ENCODE measurements around the gene ANKRD22.

The ANKRD22 gene

GRCh38 chr10:88809621-88810020 is 42.0 kb downstream of the ANKRD22 start:
- no peak overlapping the region for H3K27ac ChIP-seq (ENCODE audit: low read length)
- no peaks in the 10 kb centered on the region for H3K27me3 ChIP-seq (ENCODE audit: low read depth, low read length)
- H3K36me3 ChIP-seq (ENCODE audit: control insufficient read depth in 1 of 2, insufficient read depth in 2 of 2, low read length in 2 of 2): no peaks in the 10 kb centered on the region
- H3K4me3 ChIP-seq (ENCODE audit: low read depth in 1 of 2, low read length in 2 of 2): no peak overlapping the region
- no peaks in the 10 kb centered on the region for H3K4me1 ChIP-seq (ENCODE audit: control insufficient read depth in 1 of 2, insufficient read depth in 2 of 2, low read length in 2 of 2)
- no peaks in the 10 kb centered on the region for H3K9me3 ChIP-seq (ENCODE audit: control insufficient read depth in 1 of 2, low read length in 2 of 2)

- H3K36me3 ChIP-seq (ENCODE audit: control insufficient read depth in 1 of 2, insufficient read depth in 2 of 2, low read length in 2 of 2): no peaks in the 10 kb centered on the region
- H3K4me3 ChIP-seq (ENCODE audit: low read depth in 1 of 2, low read length in 2 of 2): no peak overlapping the region
- H3K9me3 ChIP-seq (ENCODE audit: control insufficient read depth in 1 of 2, low read length in 2 of 2): no peaks in the 10 kb centered on the region
- no peaks in the 10 kb centered on the region for H3K4me1 ChIP-seq (ENCODE audit: control insufficient read depth in 1 of 2, insufficient read depth in 2 of 2, low read length in 2 of 2)
- no peak overlapping the region for H3K27ac ChIP-seq (ENCODE audit: low read length)
- no peaks in the 10 kb centered on the region for H3K27me3 ChIP-seq (ENCODE audit: low read depth, low read length)
Measured at GRCh38 chr10:88805924-88806323, 45.7 kb downstream of the ANKRD22 start.

- no peaks in the 10 kb centered on the region for H3K36me3 ChIP-seq (ENCODE audit: control insufficient read depth in 1 of 2, insufficient read depth in 2 of 2, low read length in 2 of 2)
- H3K27ac ChIP-seq (ENCODE audit: low read length): no peak overlapping the region
- no peak overlapping the region for H3K4me3 ChIP-seq (ENCODE audit: low read depth in 1 of 2, low read length in 2 of 2)
- no peaks in the 10 kb centered on the region for H3K4me1 ChIP-seq (ENCODE audit: control insufficient read depth in 1 of 2, insufficient read depth in 2 of 2, low read length in 2 of 2)
- no peaks in the 10 kb centered on the region for H3K27me3 ChIP-seq (ENCODE audit: low read depth, low read length)
- H3K9me3 ChIP-seq (ENCODE audit: control insufficient read depth in 1 of 2, low read length in 2 of 2): no peaks in the 10 kb centered on the region
Measured at GRCh38 chr10:88805361-88805760, 46.3 kb downstream of the ANKRD22 start.

- Histone ChIP-seq H3K27me3 (ENCODE audit: low read depth, low read length) (no peaks in the 10 kb centered on the region), H3K27ac (ENCODE audit: low read length) (no peak overlapping the region), H3K4me1 (ENCODE audit: control insufficient read depth in 1 of 2, insufficient read depth in 2 of 2, low read length in 2 of 2) (no peaks in the 10 kb centered on the region), H3K9me3 (ENCODE audit: control insufficient read depth in 1 of 2, low read length in 2 of 2) (no peaks in the 10 kb centered on the region), H3K4me3 (ENCODE audit: low read depth in 1 of 2, low read length in 2 of 2) (no peak overlapping the region), H3K36me3 (ENCODE audit: control insufficient read depth in 1 of 2, insufficient read depth in 2 of 2, low read length in 2 of 2) (no peaks in the 10 kb centered on the region)
Measured at GRCh38 chr10:88804083-88804812, 47.4 kb downstream of the ANKRD22 start.

GRCh38 chr10:88803641-88804040 is 48.0 kb downstream of the ANKRD22 start:
- no peak overlapping the region for H3K27ac ChIP-seq (ENCODE audit: low read length)
- H3K27me3 ChIP-seq (ENCODE audit: low read depth, low read length): no peaks in the 10 kb centered on the region
- H3K4me1 ChIP-seq (ENCODE audit: control insufficient read depth in 1 of 2, insufficient read depth in 2 of 2, low read length in 2 of 2): no peaks in the 10 kb centered on the region
- H3K4me3 ChIP-seq (ENCODE audit: low read depth in 1 of 2, low read length in 2 of 2): no peak overlapping the region
- no peaks in the 10 kb centered on the region for H3K36me3 ChIP-seq (ENCODE audit: control insufficient read depth in 1 of 2, insufficient read depth in 2 of 2, low read length in 2 of 2)
- H3K9me3 ChIP-seq (ENCODE audit: control insufficient read depth in 1 of 2, low read length in 2 of 2): no peaks in the 10 kb centered on the region

GRCh38 chr10:88802523-88803285 is 48.9 kb downstream of the ANKRD22 start, which contains the start of gene LIPM:
Gene LIPM (plus strand): TSS chr10:88802730. CDS start chr10:88802897, 167 bp downstream.
- Histone ChIP-seq H3K36me3 (ENCODE audit: control insufficient read depth in 1 of 2, insufficient read depth in 2 of 2, low read length in 2 of 2) (no peaks in the 10 kb centered on the region), H3K27me3 (ENCODE audit: low read depth, low read length) (no peaks in the 10 kb centered on the region), H3K4me3 (ENCODE audit: low read depth in 1 of 2, low read length in 2 of 2) (no peak within 1 kb of the TSS), H3K4me1 (ENCODE audit: control insufficient read depth in 1 of 2, insufficient read depth in 2 of 2, low read length in 2 of 2) (no peaks in the 10 kb centered on the region), H3K27ac (ENCODE audit: low read length) (no peak within 1 kb of the TSS), H3K9me3 (ENCODE audit: control insufficient read depth in 1 of 2, low read length in 2 of 2) (no peaks in the 10 kb centered on the region)

GRCh38 chr10:88800152-88801125 is 51.2 kb downstream of the ANKRD22 start:
- Histone ChIP-seq H3K27me3 (ENCODE audit: low read depth, low read length) (no peaks in the 10 kb centered on the region), H3K4me1 (ENCODE audit: control insufficient read depth in 1 of 2, insufficient read depth in 2 of 2, low read length in 2 of 2) (no peaks in the 10 kb centered on the region), H3K27ac (ENCODE audit: low read length) (no peak overlapping the region), H3K36me3 (ENCODE audit: control insufficient read depth in 1 of 2, insufficient read depth in 2 of 2, low read length in 2 of 2) (no peaks in the 10 kb centered on the region), H3K9me3 (ENCODE audit: control insufficient read depth in 1 of 2, low read length in 2 of 2) (no peaks in the 10 kb centered on the region), H3K4me3 (ENCODE audit: low read depth in 1 of 2, low read length in 2 of 2) (no peak overlapping the region)

- H3K27ac ChIP-seq (ENCODE audit: low read length): no peak overlapping the region
- H3K27me3 ChIP-seq (ENCODE audit: low read depth, low read length): no peaks in the 10 kb centered on the region
- no peaks in the 10 kb centered on the region for H3K36me3 ChIP-seq (ENCODE audit: control insufficient read depth in 1 of 2, insufficient read depth in 2 of 2, low read length in 2 of 2)
- H3K4me3 ChIP-seq (ENCODE audit: low read depth in 1 of 2, low read length in 2 of 2): no peak overlapping the region
- H3K9me3 ChIP-seq (ENCODE audit: control insufficient read depth in 1 of 2, low read length in 2 of 2): no peaks in the 10 kb centered on the region
- H3K4me1 ChIP-seq (ENCODE audit: control insufficient read depth in 1 of 2, insufficient read depth in 2 of 2, low read length in 2 of 2): no peaks in the 10 kb centered on the region
Measured at GRCh38 chr10:88794731-88795130, 56.9 kb downstream of the ANKRD22 start.

- Histone ChIP-seq H3K27me3 (ENCODE audit: low read depth, low read length) (no peaks in the 10 kb centered on the region), H3K36me3 (ENCODE audit: control insufficient read depth in 1 of 2, insufficient read depth in 2 of 2, low read length in 2 of 2) (no peaks in the 10 kb centered on the region), H3K27ac (ENCODE audit: low read length) (no peak overlapping the region), H3K4me3 (ENCODE audit: low read depth in 1 of 2, low read length in 2 of 2) (no peak overlapping the region), H3K4me1 (ENCODE audit: control insufficient read depth in 1 of 2, insufficient read depth in 2 of 2, low read length in 2 of 2) (no peaks in the 10 kb centered on the region), H3K9me3 (ENCODE audit: control insufficient read depth in 1 of 2, low read length in 2 of 2) (no peaks in the 10 kb centered on the region)
Measured at GRCh38 chr10:88793712-88794299, 57.8 kb downstream of the ANKRD22 start.

GRCh38 chr10:88792661-88793060 is 59.0 kb downstream of the ANKRD22 start:
- H3K4me3 ChIP-seq (ENCODE audit: low read depth in 1 of 2, low read length in 2 of 2): no peak overlapping the region
- H3K4me1 ChIP-seq (ENCODE audit: control insufficient read depth in 1 of 2, insufficient read depth in 2 of 2, low read length in 2 of 2): no peaks in the 10 kb centered on the region
- no peaks in the 10 kb centered on the region for H3K36me3 ChIP-seq (ENCODE audit: control insufficient read depth in 1 of 2, insufficient read depth in 2 of 2, low read length in 2 of 2)
- H3K9me3 ChIP-seq (ENCODE audit: control insufficient read depth in 1 of 2, low read length in 2 of 2): no peaks in the 10 kb centered on the region
- H3K27ac ChIP-seq (ENCODE audit: low read length): no peak overlapping the region
- no peaks in the 10 kb centered on the region for H3K27me3 ChIP-seq (ENCODE audit: low read depth, low read length)

GRCh38 chr10:88791924-88792323 is 59.7 kb downstream of the ANKRD22 start:
- Histone ChIP-seq H3K27ac (ENCODE audit: low read length) (no peak overlapping the region), H3K9me3 (ENCODE audit: control insufficient read depth in 1 of 2, low read length in 2 of 2) (no peaks in the 10 kb centered on the region), H3K36me3 (ENCODE audit: control insufficient read depth in 1 of 2, insufficient read depth in 2 of 2, low read length in 2 of 2) (no peaks in the 10 kb centered on the region), H3K4me1 (ENCODE audit: control insufficient read depth in 1 of 2, insufficient read depth in 2 of 2, low read length in 2 of 2) (no peaks in the 10 kb centered on the region), H3K27me3 (ENCODE audit: low read depth, low read length) (no peaks in the 10 kb centered on the region), H3K4me3 (ENCODE audit: low read depth in 1 of 2, low read length in 2 of 2) (no peak overlapping the region)

Data from muscle layer of duodenum (tissue), 2 donors.